ENCODE results near the gene HEG1. TPM values are rescaled to one million over a fixed set of nuclear protein-coding genes. Genes with fewer than 3 reads are reported as not detected.

The HEG1 gene
- total RNA-seq, 1 experiment from 2014 or later, result 8.6 TPM

DNA sequence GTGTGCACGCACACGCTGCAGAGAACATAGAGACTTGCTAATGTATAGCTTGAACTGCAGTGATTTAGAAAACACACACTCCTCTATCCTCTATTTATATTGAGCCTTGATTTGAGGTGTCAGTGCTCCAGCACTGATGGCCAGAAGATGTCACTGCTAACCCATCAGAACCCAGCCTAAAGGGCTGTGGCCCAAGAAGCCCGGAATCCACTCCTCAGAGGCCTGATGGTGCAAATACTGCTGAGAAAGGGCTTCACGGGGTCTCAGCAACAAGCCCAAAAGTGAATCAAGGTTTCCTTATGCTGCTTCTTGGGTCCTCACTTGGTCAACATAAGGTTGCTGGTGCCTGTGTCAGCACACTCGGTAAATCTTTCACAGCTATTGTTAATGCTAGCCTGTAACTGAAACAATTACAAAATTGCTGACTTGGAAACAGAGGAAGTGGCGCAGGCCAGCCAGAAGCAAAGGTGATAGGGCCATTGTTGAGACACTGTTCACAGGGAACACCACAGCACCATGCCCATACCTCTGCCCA lies 60.3 kb downstream of the HEG1 start:
- ChIA-PET POLR2A (interaction anchor here (0.6 to 0.7 kb wide), 2 partner anchors 59 to 403 kb away, joined by 3 to 5 read pairs; no protein-coding TSS in a partner anchor), CTCF (interaction anchor here (0.6 to 6.8 kb wide), 49 partner anchors 9 to 592 kb away, joined by 3 to 123 read pairs (median 4); no protein-coding TSS in a partner anchor)
- Mint-ChIP-seq H3K27me3 (ENCODE audit: insufficient read depth, unreplicated experiment) (no peaks in the 10 kb centered on the region), H3K27ac (ENCODE audit: low read depth, unreplicated experiment) (no peak overlapping the region), H3K36me3 (ENCODE audit: insufficient read depth, unreplicated experiment) (peaks cover 23% of the 10 kb centered on the region), H3K4me3 (ENCODE audit: unreplicated experiment) (no peak overlapping the region), H3K9me3 (ENCODE audit: unreplicated experiment) (no peaks in the 10 kb centered on the region), H3K4me1 (ENCODE audit: insufficient read depth, unreplicated experiment) (no peaks in the 10 kb centered on the region)
- peak; percentile 62 for DNase-seq (ENCODE audit: unreplicated experiment)
- intact Hi-C loops (cut with micrococcal nuclease), result loop anchor here (1.0 to 5.0 kb wide), 5 partner anchors 155 to 590 kb away; partner anchors contain the start of gene ZNF148
- BruUV-seq (replicated peaks), result no TSS peak
- peak; percentile 82 for TF ChIP-seq CTCF (IDR thresholded peaks at IDR 0.05; ENCODE audit: unreplicated experiment)

DNA sequence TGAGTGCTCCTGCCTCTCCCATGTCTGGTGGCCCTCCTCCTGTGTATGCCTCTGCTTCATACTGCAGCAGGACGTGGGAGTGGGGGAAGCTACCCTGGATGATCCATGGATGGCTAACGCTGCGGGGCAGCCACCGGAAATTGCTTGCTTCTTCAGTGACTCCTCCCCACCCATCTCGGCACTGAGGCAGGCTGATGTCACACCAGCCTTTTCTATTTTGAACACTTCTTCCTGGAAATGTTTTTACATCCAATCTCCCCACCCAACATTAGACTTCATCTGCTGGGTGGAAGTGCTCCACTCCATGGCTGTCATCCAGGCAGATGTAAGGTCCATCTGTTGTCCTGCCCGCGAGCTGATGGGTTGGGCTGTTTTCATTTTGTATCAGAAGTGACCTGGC lies 62.3 kb downstream of the HEG1 start:
- H3K4me3 Mint-ChIP-seq (ENCODE audit: unreplicated experiment), result no peak overlapping the region
- CTCF ChIA-PET, result interaction anchor here (0.5 to 6.8 kb wide), 6 partner anchors 19 to 593 kb away, joined by 3 to 123 read pairs (median 4); no protein-coding TSS in a partner anchor
- no TSS peak for BruUV-seq (replicated peaks)

DNA sequence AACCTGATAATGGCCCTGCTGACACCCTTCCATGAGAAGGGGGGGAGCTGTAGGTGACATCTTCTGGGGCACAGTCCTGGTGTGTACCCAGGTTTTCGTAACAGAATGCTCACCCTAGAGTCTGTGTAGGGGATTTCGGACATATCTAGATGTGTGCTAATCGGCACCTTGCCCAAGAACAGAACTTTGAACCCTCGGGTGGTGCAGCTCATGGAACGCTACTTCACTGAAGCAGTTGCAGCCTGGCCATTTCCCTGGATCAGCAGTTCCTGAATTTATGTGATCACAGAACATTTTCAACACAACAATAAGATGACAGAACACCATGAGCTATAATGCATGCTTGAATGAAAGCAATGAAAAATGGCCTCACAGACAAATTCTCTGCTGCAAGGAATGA lies 63.8 kb downstream of the HEG1 start:
- intact Hi-C loops (cut with micrococcal nuclease), result no loop called here
- TF ChIP-seq CTCF (IDR thresholded peaks at IDR 0.05; ENCODE audit: unreplicated experiment), result no peak
- Mint-ChIP-seq H3K9me3 (ENCODE audit: unreplicated experiment) (no peaks in the 10 kb centered on the region), H3K4me3 (ENCODE audit: unreplicated experiment) (no peak overlapping the region), H3K27me3 (ENCODE audit: insufficient read depth, unreplicated experiment) (no peaks in the 10 kb centered on the region), H3K27ac (ENCODE audit: low read depth, unreplicated experiment) (no peak overlapping the region), H3K36me3 (ENCODE audit: insufficient read depth, unreplicated experiment) (peaks cover 30% of the 10 kb centered on the region), H3K4me1 (ENCODE audit: insufficient read depth, unreplicated experiment) (no peaks in the 10 kb centered on the region)
- ChIA-PET POLR2A (interaction anchor here (0.5 to 1.1 kb wide), 2 partner anchors 409 to 442 kb away, joined by 3 to 4 read pairs; no protein-coding TSS in a partner anchor), CTCF (interaction anchor here (0.7 to 6.8 kb wide), 2 partner anchors 443 to 594 kb away, joined by 3 to 41 read pairs; no protein-coding TSS in a partner anchor)
- BruUV-seq (replicated peaks), result no TSS peak
- no peak for DNase-seq (ENCODE audit: unreplicated experiment)

More for the DNA sequence above, 62.3 kb downstream of the HEG1 start:
- no peaks in the 10 kb centered on the region for H3K4me1 Mint-ChIP-seq (ENCODE audit: insufficient read depth, unreplicated experiment)
- H3K36me3 Mint-ChIP-seq (ENCODE audit: insufficient read depth, unreplicated experiment), result peaks cover 25% of the 10 kb centered on the region
- H3K9me3 Mint-ChIP-seq (ENCODE audit: unreplicated experiment), result no peaks in the 10 kb centered on the region
- intact Hi-C loops (cut with micrococcal nuclease), result no loop called here
- no peak for DNase-seq (ENCODE audit: unreplicated experiment)
- H3K27me3 Mint-ChIP-seq (ENCODE audit: insufficient read depth, unreplicated experiment), result no peaks in the 10 kb centered on the region
- POLR2A ChIA-PET, result no interaction called here
- H3K27ac Mint-ChIP-seq (ENCODE audit: low read depth, unreplicated experiment), result no peak overlapping the region
- no peak for TF ChIP-seq CTCF (IDR thresholded peaks at IDR 0.05; ENCODE audit: unreplicated experiment)

DNA sequence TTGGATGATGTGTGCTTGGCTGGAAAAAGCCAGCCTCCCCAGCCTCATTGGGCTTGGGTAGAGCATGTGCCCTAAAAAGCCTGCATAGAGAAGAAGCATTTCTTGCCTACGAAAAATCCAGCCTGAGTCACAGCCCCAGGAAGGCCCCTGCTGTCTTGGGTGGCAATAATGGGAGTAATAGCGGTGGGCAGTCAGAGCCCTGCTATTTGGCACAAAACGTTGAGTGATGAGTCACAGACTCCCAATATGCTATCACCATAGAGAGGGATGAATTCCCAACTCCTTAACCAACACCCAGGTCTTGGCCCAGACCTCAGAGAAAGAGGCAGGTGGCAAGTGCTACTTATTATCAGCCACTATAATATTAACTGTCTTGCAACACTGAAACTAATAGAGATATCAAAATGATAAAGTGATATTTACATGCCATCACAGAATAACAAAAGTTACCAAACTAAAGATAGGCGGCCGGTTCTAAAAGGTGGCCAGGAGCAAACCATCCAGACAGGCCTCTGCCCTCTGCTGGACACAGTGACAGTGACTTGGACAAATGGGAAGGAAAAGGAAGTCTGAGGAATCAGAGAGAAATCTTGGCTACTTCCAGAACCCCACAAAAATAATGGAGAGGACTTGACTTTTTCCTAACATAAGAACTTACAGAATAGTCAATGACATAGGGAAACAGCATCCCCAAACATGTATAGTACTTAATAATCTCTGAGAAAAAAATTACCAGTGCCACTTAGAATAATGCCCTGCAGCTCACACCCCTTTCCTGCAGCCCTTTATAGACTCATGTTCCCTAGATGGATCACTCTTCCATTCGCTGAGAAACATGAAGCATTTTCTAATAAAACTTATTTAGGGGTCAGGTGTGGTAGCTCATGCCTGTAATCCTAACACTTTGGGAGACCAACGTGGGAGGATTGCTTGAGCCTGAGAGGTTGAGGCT lies 69.3 kb downstream of the HEG1 start:
- DNase-seq (ENCODE audit: unreplicated experiment), result peak; percentile 92
- H3K4me1 Mint-ChIP-seq (ENCODE audit: insufficient read depth, unreplicated experiment), result peaks cover 23% of the 10 kb centered on the region
- no peaks in the 10 kb centered on the region for H3K9me3 Mint-ChIP-seq (ENCODE audit: unreplicated experiment)
- no peak overlapping the region for H3K4me3 Mint-ChIP-seq (ENCODE audit: unreplicated experiment)
- intact Hi-C loops (cut with micrococcal nuclease), result loop anchor here (1.0 kb wide), 1 partner anchor 58 kb away; no protein-coding TSS in a partner anchor
- CTCF ChIA-PET, result interaction anchor here (0.6 to 2.3 kb wide), 10 partner anchors 9 to 215 kb away, joined by 3 to 7 read pairs (median 3); no protein-coding TSS in a partner anchor
- peaks cover 41% of the 10 kb centered on the region for H3K36me3 Mint-ChIP-seq (ENCODE audit: insufficient read depth, unreplicated experiment)
- TF ChIP-seq CTCF (IDR thresholded peaks at IDR 0.05; ENCODE audit: unreplicated experiment), result peak; percentile 36
- H3K27me3 Mint-ChIP-seq (ENCODE audit: insufficient read depth, unreplicated experiment), result no peaks in the 10 kb centered on the region
- no TSS peak for BruUV-seq (replicated peaks)
- H3K27ac Mint-ChIP-seq (ENCODE audit: low read depth, unreplicated experiment), result peak overlapping the region; percentile 95
- POLR2A ChIA-PET, result interaction anchor here (0.7 kb wide), 1 partner anchor 23 kb away, joined by 3 read pairs; no protein-coding TSS in a partner anchor

Measured in MCF 10A (cell line).